Measurements from ENCODE around the gene CHRNA4. TPM values are rescaled to one million over a fixed set of nuclear protein-coding genes. Genes with fewer than 3 reads are reported as not detected.

Gene CHRNA4
- total RNA-seq, 3 donors from 2014 or later (not counting 1 experiment from before 2014, with no cell fraction given): not detected

- no peaks in the 10 kb centered on the region for H3K9me3 ChIP-seq (ENCODE audit: control insufficient read depth, insufficient read depth, low read length)
- H3K36me3 Mint-ChIP-seq: no peaks in the 10 kb centered on the region
- H3K4me1 Mint-ChIP-seq: no peaks in the 10 kb centered on the region
- TF ChIP-seq, protein P1, sequence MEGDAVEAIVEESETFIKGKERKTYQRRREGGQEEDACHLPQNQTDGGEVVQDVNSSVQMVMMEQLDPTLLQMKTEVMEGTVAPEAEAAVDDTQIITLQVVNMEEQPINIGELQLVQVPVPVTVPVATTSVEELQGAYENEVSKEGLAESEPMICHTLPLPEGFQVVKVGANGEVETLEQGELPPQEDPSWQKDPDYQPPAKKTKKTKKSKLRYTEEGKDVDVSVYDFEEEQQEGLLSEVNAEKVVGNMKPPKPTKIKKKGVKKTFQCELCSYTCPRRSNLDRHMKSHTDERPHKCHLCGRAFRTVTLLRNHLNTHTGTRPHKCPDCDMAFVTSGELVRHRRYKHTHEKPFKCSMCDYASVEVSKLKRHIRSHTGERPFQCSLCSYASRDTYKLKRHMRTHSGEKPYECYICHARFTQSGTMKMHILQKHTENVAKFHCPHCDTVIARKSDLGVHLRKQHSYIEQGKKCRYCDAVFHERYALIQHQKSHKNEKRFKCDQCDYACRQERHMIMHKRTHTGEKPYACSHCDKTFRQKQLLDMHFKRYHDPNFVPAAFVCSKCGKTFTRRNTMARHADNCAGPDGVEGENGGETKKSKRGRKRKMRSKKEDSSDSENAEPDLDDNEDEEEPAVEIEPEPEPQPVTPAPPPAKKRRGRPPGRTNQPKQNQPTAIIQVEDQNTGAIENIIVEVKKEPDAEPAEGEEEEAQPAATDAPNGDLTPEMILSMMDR (IDR thresholded peaks at IDR 0.05): no peak
- 95% methylated on average over 12 of the region's 12 CpGs for WGBS (ENCODE audit: insufficient coverage)
- intact Hi-C loops (cut with micrococcal nuclease): no loop called here
- H3K9me3 Mint-ChIP-seq: no peaks in the 10 kb centered on the region
- no peak for ATAC-seq
- peaks cover 0 to 5% of the 10 kb centered on the region in 2 donors for H3K27me3 Mint-ChIP-seq (ENCODE audit: low read depth in 2 of 2)
- H3K4me1 ChIP-seq (ENCODE audit: control insufficient read depth, insufficient read depth, low read length): no peaks in the 10 kb centered on the region
- DNase-seq: no peak
- H3K4me3 Mint-ChIP-seq: no peak overlapping the region
- H3K27me3 ChIP-seq (ENCODE audit: control insufficient read depth, insufficient read depth, low read length): no peaks in the 10 kb centered on the region
- no peak overlapping the region for H3K27ac Mint-ChIP-seq
- no peak overlapping the region for H3K27ac ChIP-seq (ENCODE audit: low read length)
- H3K4me3 ChIP-seq (ENCODE audit: low read length): no peak overlapping the region
- H3K36me3 ChIP-seq (ENCODE audit: control insufficient read depth, insufficient read depth, low read length): no peaks in the 10 kb centered on the region
Measured at GRCh38 chr20:63396300-63396699, 35.2 kb upstream of the CHRNA4 start.

DNA sequence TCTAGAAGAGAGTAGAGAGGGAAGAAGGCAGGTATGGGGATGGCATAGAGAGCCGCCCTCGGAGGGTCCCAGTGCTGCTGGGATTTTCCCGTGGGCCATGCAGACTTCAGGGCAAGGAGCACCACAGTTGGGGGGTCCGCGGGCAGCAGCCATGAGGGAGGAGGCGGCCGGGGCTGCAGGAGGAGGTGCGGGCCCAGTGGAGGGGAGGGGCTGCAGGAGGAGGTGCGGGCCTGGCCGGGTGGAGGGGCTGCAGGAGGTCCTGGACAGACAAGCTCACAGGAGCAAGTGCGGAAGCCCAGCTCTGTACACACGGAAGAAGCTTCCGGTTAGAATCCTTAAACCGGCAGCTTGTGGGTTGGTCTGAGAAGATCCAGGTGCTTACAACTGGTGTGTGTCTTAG, 34.6 kb upstream of the CHRNA4 start:
- Mint-ChIP-seq H3K27me3 (ENCODE audit: low read depth in 2 of 2) (peaks cover 0 to 5% of the 10 kb centered on the region in 2 donors), H3K4me3 (no peak overlapping the region), H3K36me3 (no peaks in the 10 kb centered on the region), H3K9me3 (no peaks in the 10 kb centered on the region), H3K27ac (no peak overlapping the region), H3K4me1 (no peaks in the 10 kb centered on the region)
- WGBS (ENCODE audit: insufficient coverage): 87% methylated on average over 14 of the region's 14 CpGs
- no peak for ATAC-seq
- no peaks in the 10 kb centered on the region for H3K27me3 ChIP-seq (ENCODE audit: control insufficient read depth, insufficient read depth, low read length)
- no peak for DNase-seq
- H3K4me1 ChIP-seq (ENCODE audit: control insufficient read depth, insufficient read depth, low read length): no peaks in the 10 kb centered on the region
- no peak overlapping the region for H3K27ac ChIP-seq (ENCODE audit: low read length)
- no peaks in the 10 kb centered on the region for H3K9me3 ChIP-seq (ENCODE audit: control insufficient read depth, insufficient read depth, low read length)
- intact Hi-C loops (cut with micrococcal nuclease): no loop called here
- no peaks in the 10 kb centered on the region for H3K36me3 ChIP-seq (ENCODE audit: control insufficient read depth, insufficient read depth, low read length)
- TF ChIP-seq, protein P1 (IDR thresholded peaks at IDR 0.05): no peak
- no peak overlapping the region for H3K4me3 ChIP-seq (ENCODE audit: low read length)

- intact Hi-C loops (cut with micrococcal nuclease): no loop called here
- H3K36me3 Mint-ChIP-seq: no peaks in the 10 kb centered on the region
- Histone ChIP-seq H3K36me3 (ENCODE audit: control insufficient read depth, insufficient read depth, low read length) (no peaks in the 10 kb centered on the region), H3K4me3 (ENCODE audit: low read length) (no peak overlapping the region), H3K4me1 (ENCODE audit: control insufficient read depth, insufficient read depth, low read length) (no peaks in the 10 kb centered on the region), H3K27me3 (ENCODE audit: control insufficient read depth, insufficient read depth, low read length) (no peaks in the 10 kb centered on the region), H3K9me3 (ENCODE audit: control insufficient read depth, insufficient read depth, low read length) (no peaks in the 10 kb centered on the region), H3K27ac (ENCODE audit: low read length) (no peak overlapping the region)
- ATAC-seq (no peak), DNase-seq (no peak)
- peaks cover 0 to 5% of the 10 kb centered on the region in 2 donors for H3K27me3 Mint-ChIP-seq (ENCODE audit: low read depth in 2 of 2)
- H3K9me3 Mint-ChIP-seq: no peaks in the 10 kb centered on the region
- TF ChIP-seq, protein P1 (IDR thresholded peaks at IDR 0.05): no peak
- WGBS (ENCODE audit: insufficient coverage): 86% methylated on average over 22 of the region's 22 CpGs
- no peak overlapping the region for H3K27ac Mint-ChIP-seq
- no peaks in the 10 kb centered on the region for H3K4me1 Mint-ChIP-seq
- H3K4me3 Mint-ChIP-seq: no peak overlapping the region
Measured at GRCh38 chr20:63394920-63395455, 33.8 kb upstream of the CHRNA4 start.

All from natural killer cell (primary cell).